Cardiac fibroblast (primary cell): ENCODE data around the gene AGRN.

Source experiments
- DNase-seq, 2 donors: peaks; one replicate each; pipeline versions ENCODE4 v3.0.0 to v3.0.0-alpha.2; 2010; ENCODE audit warnings: low read depth in 2 of 2
- H3K4me3 ChIP-seq, 2 donors: replicated peaks in 1 of 2; 1 replicate in 1 of 2; 2 replicates in 1 of 2; pipeline ENCODE4 v1.5.1; 2011; ENCODE audit warnings: low read depth in 2 of 2, low read length in 2 of 2, mild to moderate bottlenecking in 2 of 2, moderate library complexity in 1 of 2
- TF ChIP-seq, protein P1 (sequence below): IDR thresholded peaks from one replicate; pipeline ENCODE4 v1.5.1; 2011; ENCODE audit warnings: low read depth, mild to moderate bottlenecking, low read length, inconsistent platforms

The AGRN gene

DNA sequence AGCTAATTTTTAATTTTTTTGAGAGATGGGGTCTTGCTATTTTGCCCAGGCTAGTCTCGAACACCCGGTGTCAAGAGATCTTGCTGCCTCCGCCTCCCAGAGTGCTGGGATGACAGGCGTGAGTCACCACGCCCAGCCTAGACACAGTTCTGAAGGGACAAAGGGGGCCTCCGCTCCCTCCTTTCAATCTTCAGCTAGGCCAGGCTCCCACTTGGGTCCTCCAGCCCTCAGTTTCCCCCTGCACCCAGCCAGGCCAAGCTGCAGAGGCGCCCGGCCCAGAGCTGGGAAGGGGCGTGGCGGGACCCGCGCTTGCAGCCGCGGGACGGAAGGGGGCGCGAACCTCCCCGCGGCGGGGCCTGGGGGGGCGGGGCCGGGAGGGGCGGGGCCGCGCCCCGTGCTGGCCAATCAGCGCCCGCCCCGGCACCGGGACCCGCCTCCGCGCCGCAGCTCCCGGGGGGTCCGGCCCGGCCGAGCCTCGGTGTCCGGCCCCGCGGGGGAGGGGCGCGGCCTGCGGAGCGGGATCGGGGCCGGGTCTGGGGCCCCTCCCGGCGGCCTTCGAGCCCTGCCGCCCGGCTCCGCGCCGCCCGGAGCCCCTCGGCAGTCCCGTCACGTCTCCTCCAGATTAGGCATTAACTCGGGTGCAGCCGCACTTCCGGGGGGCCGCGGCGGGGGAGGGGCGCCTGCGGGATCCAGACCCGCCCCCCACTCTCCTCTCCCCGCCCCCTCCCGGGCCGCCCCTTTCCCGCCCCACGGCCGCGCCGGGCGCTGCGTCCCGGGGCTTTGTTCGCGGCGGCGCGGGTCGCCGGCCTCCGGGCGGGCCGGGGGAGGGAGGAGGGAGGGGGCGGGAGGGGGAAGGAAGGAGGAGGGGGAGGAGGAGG lies 559 bp upstream of the AGRN start:
- TF ChIP-seq, protein P1, sequence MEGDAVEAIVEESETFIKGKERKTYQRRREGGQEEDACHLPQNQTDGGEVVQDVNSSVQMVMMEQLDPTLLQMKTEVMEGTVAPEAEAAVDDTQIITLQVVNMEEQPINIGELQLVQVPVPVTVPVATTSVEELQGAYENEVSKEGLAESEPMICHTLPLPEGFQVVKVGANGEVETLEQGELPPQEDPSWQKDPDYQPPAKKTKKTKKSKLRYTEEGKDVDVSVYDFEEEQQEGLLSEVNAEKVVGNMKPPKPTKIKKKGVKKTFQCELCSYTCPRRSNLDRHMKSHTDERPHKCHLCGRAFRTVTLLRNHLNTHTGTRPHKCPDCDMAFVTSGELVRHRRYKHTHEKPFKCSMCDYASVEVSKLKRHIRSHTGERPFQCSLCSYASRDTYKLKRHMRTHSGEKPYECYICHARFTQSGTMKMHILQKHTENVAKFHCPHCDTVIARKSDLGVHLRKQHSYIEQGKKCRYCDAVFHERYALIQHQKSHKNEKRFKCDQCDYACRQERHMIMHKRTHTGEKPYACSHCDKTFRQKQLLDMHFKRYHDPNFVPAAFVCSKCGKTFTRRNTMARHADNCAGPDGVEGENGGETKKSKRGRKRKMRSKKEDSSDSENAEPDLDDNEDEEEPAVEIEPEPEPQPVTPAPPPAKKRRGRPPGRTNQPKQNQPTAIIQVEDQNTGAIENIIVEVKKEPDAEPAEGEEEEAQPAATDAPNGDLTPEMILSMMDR = peak; percentile 37
- peak overlapping the region; percentile 29 to 63 for H3K4me3 ChIP-seq
- peak; percentile 80 to 90 for DNase-seq

DNA sequence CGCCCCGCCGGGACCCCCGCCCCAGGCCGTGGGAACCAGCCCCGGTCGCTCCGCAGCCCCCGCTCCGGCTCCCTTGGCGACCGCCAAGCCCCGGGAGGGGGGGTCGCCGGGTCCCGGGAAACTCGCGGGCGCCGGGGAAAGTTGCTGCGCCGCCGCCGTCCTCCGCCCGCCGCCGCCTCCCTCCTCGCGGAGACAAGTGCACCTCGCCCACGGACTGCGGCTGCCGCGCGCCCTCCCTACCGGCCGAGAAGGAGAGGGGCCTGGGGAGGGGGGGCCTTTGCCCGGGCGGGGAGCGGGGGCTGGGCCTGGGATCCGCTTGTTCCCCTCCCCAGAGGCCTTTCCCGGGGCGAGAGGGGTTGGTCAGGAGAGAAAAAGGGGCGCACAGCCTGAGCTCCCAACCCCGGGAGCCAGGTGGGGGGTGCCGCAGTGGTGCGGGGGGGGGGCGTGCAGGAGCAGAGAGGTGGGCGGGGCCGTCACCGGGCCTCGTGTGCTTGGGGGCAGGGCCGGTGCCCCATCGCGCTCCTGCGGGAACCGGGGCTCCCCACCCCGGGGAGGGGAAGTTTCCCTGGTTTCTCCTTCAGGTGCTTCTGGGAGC lies 592 bp downstream of the AGRN start:
- DNase-seq = no peak
- peak overlapping the region; percentile 32 to 63 for H3K4me3 ChIP-seq
- TF ChIP-seq, protein P1 = no peak

DNA sequence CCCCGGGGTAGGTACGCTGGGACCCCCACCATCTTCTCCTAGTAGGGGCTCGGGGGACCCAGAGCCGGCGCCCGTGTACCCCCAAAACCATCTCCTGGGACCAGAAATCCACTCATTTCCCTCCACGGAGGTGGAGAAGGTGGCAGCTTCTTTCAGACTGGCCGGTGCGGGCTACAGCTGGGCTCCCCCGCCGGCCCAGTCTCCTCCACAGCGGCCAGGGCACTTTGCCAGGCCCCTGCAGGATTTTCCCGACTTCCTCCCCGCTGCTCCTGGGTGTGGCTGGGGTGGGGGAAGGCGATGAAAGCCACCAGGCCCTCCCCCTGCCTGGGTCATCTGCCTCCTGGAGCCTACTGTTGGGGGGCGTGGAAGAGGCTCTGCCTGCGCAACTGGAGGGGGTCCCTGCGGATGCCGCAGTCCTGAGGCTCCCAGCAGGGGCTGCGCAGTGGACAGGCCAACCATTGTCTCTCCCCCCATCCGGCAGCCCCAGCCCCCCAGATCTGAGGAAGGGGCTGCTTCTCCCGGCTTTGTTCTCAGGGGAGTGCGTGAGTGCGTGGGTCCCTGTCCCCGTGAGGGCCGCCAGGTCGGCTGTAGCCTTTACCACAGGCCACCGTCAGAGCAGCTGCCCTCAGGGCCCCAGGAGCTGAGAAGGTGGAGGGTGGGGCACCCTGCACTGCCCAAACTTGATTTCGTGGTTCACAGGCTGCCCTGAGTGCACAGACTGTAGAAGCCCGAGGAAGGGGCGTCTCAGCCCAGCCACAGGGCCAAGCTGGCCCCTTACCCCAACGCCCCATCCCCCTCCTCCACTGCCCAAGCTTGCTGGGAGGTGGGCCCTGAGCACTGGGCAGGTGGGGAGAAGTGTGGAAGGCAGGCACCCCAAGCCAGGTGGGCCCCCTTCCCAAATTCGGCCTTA lies 1.3 kb downstream of the AGRN start:
- TF ChIP-seq, protein P1 = no peak
- peak; percentile 71 to 75 for DNase-seq

DNA sequence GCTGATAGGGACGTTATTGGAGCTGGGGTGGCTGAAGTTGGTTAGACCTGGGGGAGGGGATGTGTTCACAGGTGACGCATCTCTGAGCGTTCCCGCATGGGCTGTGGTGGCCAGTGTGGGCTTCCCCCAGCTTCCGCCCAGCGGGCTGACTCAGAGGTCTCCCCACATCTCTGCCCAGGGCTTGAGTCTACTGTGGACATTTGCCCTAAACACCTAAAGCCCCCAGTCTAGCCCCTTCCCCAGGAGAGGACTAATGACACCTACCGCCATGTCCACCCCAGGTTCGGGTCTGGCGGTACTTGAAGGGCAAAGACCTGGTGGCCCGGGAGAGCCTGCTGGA lies 2.0 kb downstream of the AGRN start:
- H3K4me3 ChIP-seq = no peak overlapping the region
- TF ChIP-seq, protein P1 = no peak
- peak in 1 of 2 donors; percentile 64 for DNase-seq

More for the DNA sequence above, 1.3 kb downstream of the AGRN start:
- peak overlapping the region; percentile 32 to 63 for H3K4me3 ChIP-seq

DNA sequence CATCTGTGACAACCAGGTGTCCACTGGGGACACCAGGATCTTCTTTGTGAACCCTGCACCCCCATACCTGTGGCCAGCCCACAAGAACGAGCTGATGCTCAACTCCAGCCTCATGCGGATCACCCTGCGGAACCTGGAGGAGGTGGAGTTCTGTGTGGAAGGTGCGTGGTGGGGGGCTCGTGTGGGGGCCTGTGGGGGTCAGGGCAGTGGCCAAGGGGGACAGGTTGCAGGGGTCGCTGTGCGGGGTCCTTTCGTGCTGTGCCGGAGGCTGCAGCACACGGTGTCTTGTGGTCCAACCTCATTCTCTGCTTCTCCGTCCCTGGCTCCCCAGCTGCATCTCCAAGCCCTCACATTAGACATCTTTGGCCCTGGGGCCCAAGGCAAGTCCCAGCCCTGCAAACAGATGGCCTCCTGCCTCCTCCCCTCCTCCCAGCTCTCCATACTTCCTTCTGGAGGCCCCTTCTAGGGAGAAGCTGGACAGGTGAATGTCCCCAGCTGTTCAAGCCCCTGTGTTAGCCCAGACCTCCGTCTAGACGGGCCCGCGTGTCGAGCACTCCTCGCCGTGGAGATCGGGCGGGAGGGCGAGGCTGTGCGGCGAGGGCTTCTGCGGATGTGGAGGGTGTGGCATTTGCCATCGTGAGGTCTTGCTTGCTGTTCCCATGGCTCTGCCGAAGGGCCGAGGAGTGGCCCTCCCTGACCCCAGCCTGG lies 2.5 kb downstream of the AGRN start:
- H3K4me3 ChIP-seq = no peak overlapping the region
- TF ChIP-seq, protein P1 = no peak
- DNase-seq = no peak

DNA sequence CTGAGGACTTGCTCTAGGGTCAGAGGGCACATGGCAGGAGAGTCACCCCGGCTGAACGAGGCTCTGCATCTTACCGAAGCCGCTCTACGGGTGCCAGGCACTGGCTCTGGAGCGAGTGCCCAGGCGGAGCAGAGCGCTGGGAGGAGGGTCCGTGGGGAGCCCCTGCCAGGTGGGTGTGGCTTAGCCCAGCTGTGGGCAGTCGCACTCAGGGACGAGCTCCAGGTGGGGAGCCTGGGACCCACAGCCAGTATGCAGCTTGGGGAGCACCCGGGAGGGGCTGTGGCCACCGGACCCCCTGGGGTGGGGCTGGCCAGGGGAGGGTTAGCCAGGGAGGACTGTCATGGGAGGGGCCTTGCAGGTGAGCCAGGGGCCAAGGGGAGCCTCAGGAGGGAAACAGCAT lies 3.8 kb downstream of the AGRN start:
- no peak for DNase-seq
- TF ChIP-seq, protein P1 = no peak
- no peak overlapping the region for H3K4me3 ChIP-seq
